LNCaP clone FGC (cell line): ENCODE results near the gene PTPN14.

Experiments
- DNase-seq: peaks from one replicate; pipeline ENCODE4 v3.0.0-alpha.2; 2011; ENCODE audit warnings: low read depth
- H3K4me3 ChIP-seq: 2 replicates; pipeline ENCODE4 v1.5.1; 2011; ENCODE audit warnings: mild to moderate bottlenecking, low read depth, low read length, control low read depth
- TF ChIP-seq, protein P1 (sequence below): IDR thresholded peaks from 2 replicates; pipeline ENCODE4 v1.5.1; 2012; ENCODE audit warnings: mild to moderate bottlenecking; ENCODE audit not compliant: control insufficient read depth, insufficient read depth; ENCODE audit errors: extremely low read depth

The PTPN14 gene

DNA sequence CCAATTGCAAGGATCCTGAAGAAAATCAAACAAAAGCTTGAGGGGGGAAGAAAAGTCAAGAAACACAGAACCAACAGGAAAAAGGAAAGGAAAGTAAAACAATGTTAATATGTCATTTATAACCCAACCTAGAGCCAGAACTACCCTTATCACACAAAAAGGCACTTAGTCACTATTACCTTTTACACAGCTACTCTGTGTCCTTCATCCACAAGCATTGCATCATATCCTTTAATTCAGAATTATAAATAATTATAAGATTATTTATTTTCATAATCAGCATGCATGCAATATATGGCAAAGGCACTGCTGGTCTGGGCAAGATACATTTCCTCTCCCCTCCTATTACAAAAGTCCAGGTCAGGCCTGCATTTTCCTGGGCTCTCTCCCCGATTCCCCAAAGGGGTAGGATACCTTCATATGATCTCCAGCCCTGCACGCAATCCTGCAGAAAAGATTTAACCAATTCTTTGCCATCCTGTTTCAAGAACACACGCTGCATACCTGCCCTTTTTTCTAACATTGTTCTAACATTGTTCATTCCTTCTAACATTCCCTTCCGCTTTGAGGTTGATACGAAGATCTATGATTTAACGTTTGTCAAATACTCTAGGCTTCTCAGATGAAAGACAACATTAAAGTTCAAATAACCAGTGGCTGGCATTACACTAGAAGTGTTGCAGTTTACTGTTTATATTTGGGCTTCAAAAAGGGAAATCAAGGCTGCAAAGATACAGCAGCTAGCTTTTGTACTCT, 4.3 kb downstream of the PTPN14 start:
- DNase-seq, result no peak
- H3K4me3 ChIP-seq, result no peak overlapping the region

DNA sequence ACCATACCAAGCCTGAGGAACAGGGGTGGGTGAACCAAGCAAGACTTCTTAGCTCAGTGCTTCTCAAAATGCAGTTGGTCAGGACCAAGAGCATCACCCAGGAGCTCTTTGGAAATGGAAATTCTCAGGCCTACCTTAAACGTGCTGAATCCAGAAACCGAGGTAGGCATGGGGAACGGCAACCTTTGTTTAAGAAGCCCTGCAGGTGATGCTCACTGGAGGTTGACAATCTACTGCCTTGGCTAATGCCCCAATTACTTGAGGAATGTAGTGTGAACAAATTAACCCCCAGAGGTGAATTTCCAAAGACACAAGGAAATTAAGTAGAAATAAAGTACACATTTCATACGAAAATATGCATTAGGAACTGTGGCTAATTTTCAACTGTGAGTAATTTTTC, 5.3 kb downstream of the PTPN14 start:
- H3K4me3 ChIP-seq, result no peak overlapping the region
- DNase-seq, result no peak
- TF ChIP-seq, protein P1, sequence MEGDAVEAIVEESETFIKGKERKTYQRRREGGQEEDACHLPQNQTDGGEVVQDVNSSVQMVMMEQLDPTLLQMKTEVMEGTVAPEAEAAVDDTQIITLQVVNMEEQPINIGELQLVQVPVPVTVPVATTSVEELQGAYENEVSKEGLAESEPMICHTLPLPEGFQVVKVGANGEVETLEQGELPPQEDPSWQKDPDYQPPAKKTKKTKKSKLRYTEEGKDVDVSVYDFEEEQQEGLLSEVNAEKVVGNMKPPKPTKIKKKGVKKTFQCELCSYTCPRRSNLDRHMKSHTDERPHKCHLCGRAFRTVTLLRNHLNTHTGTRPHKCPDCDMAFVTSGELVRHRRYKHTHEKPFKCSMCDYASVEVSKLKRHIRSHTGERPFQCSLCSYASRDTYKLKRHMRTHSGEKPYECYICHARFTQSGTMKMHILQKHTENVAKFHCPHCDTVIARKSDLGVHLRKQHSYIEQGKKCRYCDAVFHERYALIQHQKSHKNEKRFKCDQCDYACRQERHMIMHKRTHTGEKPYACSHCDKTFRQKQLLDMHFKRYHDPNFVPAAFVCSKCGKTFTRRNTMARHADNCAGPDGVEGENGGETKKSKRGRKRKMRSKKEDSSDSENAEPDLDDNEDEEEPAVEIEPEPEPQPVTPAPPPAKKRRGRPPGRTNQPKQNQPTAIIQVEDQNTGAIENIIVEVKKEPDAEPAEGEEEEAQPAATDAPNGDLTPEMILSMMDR, result no peak

More for the DNA sequence above, 4.3 kb downstream of the PTPN14 start:
- TF ChIP-seq, protein P1, result no peak

DNA sequence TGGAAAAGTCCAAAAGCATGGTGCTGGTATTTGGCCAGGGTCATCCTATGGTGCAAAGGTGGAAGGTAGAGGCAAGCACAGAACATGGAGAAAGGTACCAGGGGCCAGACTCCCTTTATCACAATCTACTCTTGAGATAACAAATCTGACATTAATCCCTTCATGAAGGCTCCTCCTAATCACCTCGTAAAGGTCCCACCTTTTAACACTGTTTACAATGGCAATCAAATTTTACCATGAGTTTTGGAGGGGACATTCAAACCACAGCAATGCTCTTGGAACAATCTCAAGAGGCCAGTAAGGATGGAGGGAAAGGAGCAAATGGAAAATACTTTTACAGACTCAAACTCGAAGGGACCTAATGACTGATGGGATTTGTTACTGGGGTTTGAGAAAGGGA, 6.1 kb downstream of the PTPN14 start:
- no peak for DNase-seq
- TF ChIP-seq, protein P1, result no peak
- no peak overlapping the region for H3K4me3 ChIP-seq

DNA sequence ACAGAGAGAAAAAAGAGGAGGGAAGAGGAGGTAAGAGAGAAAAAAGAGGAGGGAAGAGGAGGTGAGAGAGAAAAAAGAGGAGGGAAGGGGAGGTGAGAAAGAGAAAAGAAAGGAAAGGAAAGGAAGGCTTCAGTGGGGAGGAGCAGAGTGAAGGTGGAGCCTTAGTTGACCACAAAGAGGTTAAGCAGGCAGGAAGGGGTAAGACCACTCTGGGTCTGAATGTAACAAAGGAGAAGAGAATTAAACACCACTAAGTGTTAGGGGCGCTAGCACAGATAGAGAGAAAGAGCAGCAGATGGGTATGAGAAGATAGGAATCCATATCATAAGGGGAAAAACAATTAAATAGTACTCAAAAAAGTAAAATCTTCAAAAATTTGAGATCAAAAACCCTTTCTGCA, 6.6 kb downstream of the PTPN14 start:
- H3K4me3 ChIP-seq, result no peak overlapping the region
- TF ChIP-seq, protein P1, result no peak
- DNase-seq, result no peak

DNA sequence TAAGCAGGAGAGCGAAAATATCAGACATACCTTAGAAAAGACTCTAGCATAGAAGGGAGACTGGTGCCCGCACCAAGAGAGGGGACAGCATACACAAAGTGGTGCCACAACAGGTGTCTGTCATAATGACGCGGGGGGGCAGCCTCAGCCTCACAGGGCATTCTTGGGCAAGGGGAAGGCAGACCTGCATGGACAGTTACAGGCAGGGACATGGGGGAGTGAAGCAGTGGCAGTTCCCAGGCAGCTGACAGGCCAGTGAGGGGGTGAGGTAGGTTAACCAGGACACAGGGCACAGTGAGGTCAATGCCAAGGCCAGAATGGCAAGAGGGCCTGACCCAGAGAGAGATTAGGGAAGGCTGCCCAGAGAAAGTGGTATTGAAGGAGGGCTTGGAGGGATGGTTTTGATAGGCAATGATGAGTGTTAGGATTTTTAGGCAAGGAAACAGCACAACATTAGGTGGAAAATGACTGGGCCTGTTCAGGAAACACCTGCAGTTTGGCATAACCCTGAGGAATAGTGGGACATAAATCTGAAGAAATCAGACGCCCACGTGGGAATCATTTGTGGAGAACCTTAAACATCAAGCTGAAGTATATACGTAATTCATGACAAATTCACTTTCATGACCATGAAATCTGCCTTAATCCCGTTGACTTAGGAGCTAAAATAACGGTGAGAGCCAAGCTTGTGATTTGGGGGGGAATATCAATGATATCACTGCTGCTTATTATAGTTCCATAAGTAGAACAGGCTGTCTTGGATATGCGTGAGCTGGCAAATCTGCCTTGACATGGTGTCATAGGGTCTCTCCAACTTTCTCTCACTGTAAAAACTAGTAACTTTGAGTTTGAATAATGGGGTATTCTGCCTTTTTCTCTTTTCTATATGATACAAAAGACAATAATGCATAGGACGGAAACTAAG, 8.9 kb downstream of the PTPN14 start:
- H3K4me3 ChIP-seq, result no peak overlapping the region
- DNase-seq, result no peak
- TF ChIP-seq, protein P1, result no peak

DNA sequence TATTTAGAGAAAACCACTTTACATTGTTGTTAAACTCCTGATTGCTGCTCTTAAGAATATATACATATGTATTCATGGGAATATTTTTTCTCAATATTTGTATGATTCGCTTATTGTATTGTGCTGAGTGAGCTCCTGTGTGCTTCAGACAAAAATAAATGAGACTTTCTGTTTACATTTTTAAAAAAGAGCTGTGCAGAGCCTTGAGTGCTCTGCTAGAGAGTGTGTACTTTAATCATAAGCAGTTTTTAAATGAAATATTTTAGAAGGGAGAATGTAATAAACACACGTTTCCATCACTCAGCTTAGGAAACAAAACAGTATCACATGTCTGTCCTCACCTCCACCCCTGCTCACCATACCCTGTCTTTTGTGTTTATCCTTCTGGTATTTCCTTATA, 9.7 kb downstream of the PTPN14 start:
- no peak overlapping the region for H3K4me3 ChIP-seq
- DNase-seq, result no peak
- TF ChIP-seq, protein P1, result no peak
